ENCODE results near the gene THSD4. TPM values are rescaled to one million over a fixed set of nuclear protein-coding genes. Genes with fewer than 3 reads are reported as not detected.

THSD4 gene
- total and polyA plus RNA-seq, 2 of the 4 experiments (the other 2 are of a cell fraction), result 25.5 to 31.1 TPM

DNA sequence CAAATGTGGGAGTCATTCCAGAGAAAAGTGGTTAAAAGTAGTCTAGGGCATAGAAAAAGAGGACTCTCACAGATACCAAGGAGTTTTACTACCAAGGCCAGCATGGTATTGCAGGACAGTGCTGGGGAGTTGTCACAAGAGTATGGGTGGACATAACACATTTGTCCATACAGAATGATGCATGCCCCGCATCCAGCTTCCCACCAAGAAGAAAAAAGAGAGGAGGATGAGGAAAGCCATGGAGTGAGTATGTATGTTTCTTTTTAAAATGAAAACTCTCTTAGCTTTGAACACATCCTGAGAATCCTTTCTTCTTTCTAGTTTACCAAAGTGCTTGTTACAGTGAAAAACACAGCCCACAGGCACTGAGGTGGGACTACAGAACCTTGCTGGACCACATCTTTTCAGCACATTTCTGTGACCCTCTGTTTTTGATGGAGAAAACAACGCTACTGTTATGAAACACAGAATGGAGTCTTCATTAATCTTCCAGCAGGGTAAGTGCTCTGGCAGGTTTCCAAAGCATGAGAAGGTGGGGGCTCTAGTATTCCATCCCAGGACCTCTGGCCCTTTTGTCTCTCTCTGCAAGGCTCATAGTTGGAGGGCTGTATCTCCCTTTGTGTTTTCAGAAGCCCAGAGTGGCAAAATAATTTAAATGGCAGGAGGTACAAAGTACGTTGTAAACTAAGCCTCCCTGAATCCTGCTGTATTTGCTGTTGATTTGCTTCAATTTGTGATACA lies 707.8 kb downstream of the THSD4 start:
- 0 out of 2 replicates have a peak, but pooled peaks cover 1% of the 10 kb centered on the region for H3K4me1 ChIP-seq (ENCODE audit: control insufficient read depth, insufficient read depth, low read length)
- H3K18ac ChIP-seq (ENCODE audit: low read depth, low read length), result no peak overlapping the region
- no peak overlapping the region for H2AK9ac ChIP-seq (replicated peaks; ENCODE audit: low read depth, low read length, poor library complexity)
- in situ Hi-C loops (cut with MboI; ENCODE audit: low sequenced_read_pairs), result no loop called here
- H3K4me3 ChIP-seq (ENCODE audit: insufficient read depth, low read depth, low read length), result no peak overlapping the region
- dilution Hi-C loops (cut with HindIII; ENCODE audit: low sequenced_read_pairs, unreplicated experiment), result no loop called here
- no peak overlapping the region for H2AFZ ChIP-seq (replicated peaks; ENCODE audit: low read length, poor library complexity)
- no peak overlapping the region for H2AK5ac ChIP-seq (ENCODE audit: low read depth, low read length)
- TF ChIP-seq CHD1 (IDR thresholded peaks at IDR 0.05; ENCODE audit: low read depth, low read length), result no peak
- TF ChIP-seq, protein P1, sequence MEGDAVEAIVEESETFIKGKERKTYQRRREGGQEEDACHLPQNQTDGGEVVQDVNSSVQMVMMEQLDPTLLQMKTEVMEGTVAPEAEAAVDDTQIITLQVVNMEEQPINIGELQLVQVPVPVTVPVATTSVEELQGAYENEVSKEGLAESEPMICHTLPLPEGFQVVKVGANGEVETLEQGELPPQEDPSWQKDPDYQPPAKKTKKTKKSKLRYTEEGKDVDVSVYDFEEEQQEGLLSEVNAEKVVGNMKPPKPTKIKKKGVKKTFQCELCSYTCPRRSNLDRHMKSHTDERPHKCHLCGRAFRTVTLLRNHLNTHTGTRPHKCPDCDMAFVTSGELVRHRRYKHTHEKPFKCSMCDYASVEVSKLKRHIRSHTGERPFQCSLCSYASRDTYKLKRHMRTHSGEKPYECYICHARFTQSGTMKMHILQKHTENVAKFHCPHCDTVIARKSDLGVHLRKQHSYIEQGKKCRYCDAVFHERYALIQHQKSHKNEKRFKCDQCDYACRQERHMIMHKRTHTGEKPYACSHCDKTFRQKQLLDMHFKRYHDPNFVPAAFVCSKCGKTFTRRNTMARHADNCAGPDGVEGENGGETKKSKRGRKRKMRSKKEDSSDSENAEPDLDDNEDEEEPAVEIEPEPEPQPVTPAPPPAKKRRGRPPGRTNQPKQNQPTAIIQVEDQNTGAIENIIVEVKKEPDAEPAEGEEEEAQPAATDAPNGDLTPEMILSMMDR (conservative IDR thresholded peaks at IDR 0.05; ENCODE audit: low read depth, low read length), result no peak
- TF ChIP-seq CEBPB (IDR thresholded peaks at IDR 0.05; ENCODE audit: low read depth, low read length), result no peak
- TF ChIP-seq MXI1 (IDR thresholded peaks at IDR 0.05; ENCODE audit: borderline replicate concordance, low read depth, low read length), result no peak
- no peak for TF ChIP-seq RCOR1 (IDR thresholded peaks at IDR 0.05; ENCODE audit: insufficient replicate concordance, low read length)
- TF ChIP-seq, protein P2, sequence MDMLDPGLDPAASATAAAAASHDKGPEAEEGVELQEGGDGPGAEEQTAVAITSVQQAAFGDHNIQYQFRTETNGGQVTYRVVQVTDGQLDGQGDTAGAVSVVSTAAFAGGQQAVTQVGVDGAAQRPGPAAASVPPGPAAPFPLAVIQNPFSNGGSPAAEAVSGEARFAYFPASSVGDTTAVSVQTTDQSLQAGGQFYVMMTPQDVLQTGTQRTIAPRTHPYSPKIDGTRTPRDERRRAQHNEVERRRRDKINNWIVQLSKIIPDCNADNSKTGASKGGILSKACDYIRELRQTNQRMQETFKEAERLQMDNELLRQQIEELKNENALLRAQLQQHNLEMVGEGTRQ (IDR thresholded peaks at IDR 0.05; ENCODE audit: low read depth, low read length), result no peak
- TF ChIP-seq BHLHE40 (IDR thresholded peaks at IDR 0.05; ENCODE audit: low read depth, low read length), result no peak
- TF ChIP-seq MAZ (IDR thresholded peaks at IDR 0.05; ENCODE audit: borderline replicate concordance, low read depth, low read length), result no peak
- TF ChIP-seq, protein P3, sequence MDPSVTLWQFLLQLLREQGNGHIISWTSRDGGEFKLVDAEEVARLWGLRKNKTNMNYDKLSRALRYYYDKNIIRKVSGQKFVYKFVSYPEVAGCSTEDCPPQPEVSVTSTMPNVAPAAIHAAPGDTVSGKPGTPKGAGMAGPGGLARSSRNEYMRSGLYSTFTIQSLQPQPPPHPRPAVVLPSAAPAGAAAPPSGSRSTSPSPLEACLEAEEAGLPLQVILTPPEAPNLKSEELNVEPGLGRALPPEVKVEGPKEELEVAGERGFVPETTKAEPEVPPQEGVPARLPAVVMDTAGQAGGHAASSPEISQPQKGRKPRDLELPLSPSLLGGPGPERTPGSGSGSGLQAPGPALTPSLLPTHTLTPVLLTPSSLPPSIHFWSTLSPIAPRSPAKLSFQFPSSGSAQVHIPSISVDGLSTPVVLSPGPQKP (IDR thresholded peaks at IDR 0.05; ENCODE audit: borderline replicate concordance, low read depth, low read length), result no peak
- no peak for TF ChIP-seq NFE2L2 (IDR thresholded peaks at IDR 0.05; ENCODE audit: low read depth, low read length)
- TF ChIP-seq MAFK (IDR thresholded peaks at IDR 0.05; ENCODE audit: low read depth, low read length), result no peak
- no peak for TF ChIP-seq POLR2A (IDR thresholded peaks at IDR 0.05; ENCODE audit: low read depth, low read length)
- TF ChIP-seq SMC3 (IDR thresholded peaks at IDR 0.05; ENCODE audit: low read depth, low read length), result no peak
- TF ChIP-seq FOS (IDR thresholded peaks at IDR 0.05; ENCODE audit: low read depth, low read length), result no peak
- TF ChIP-seq RFX5 (IDR thresholded peaks at IDR 0.05; ENCODE audit: low read depth, low read length), result no peak
- TF ChIP-seq RAD21 (IDR thresholded peaks at IDR 0.05; ENCODE audit: low read length), result no peak
- no peak overlapping the region for H3K14ac ChIP-seq (replicated peaks; ENCODE audit: low read depth, low read length)
- intact Hi-C loops (cut with micrococcal nuclease), result no loop called here
- H3K23ac ChIP-seq (ENCODE audit: low read depth, low read length), result no peak overlapping the region
- H3K9ac ChIP-seq (ENCODE audit: low read depth, low read length), result no peak overlapping the region
- no peak overlapping the region for H3K56ac ChIP-seq (ENCODE audit: extremely low read depth, insufficient read depth, low read length)
- peaks cover 33% of the 10 kb centered on the region for H3K9me3 ChIP-seq (ENCODE audit: control insufficient read depth, insufficient read depth, low read length)
- ATAC-seq (ENCODE audit: low read depth) (no peak), DNase-seq (no peak)
- H3K27me3 ChIP-seq (ENCODE audit: control insufficient read depth, insufficient read depth, low read length), result no peaks in the 10 kb centered on the region
- H3K79me1 ChIP-seq (ENCODE audit: low read depth in 1 of 2, low read length in 2 of 2), result no peaks in the 10 kb centered on the region
- POLR2A ChIA-PET (ENCODE audit: unreplicated experiment), result no interaction called here
- H4K20me1 ChIP-seq (ENCODE audit: insufficient read depth, low read length), result no peaks in the 10 kb centered on the region
- no peak overlapping the region for H2BK120ac ChIP-seq (ENCODE audit: low read depth, low read length)
- peaks cover 37% of the 10 kb centered on the region for H3K36me3 ChIP-seq (ENCODE audit: control insufficient read depth, insufficient read depth, low read length)
- no CpG with 5 or more reads among the region's 3 CpGs for WGBS, 2 experiments (ENCODE audit: extremely low coverage in 2 of 2, insufficient read length in 1 of 2)
- H3K4ac ChIP-seq (ENCODE audit: low read depth, low read length), result no peak overlapping the region
- no peak overlapping the region for H2BK5ac ChIP-seq (ENCODE audit: low read depth, low read length, poor library complexity, severe bottlenecking)
- no peak overlapping the region for H2BK20ac ChIP-seq (ENCODE audit: low read depth, low read length)
- H4K5ac ChIP-seq (ENCODE audit: low read depth, low read length), result no peak overlapping the region
- no TSS peak for BruUV-seq (replicated peaks)
- H3K27ac ChIP-seq (ENCODE audit: insufficient read depth, low read length), result no peak overlapping the region
- H2BK15ac ChIP-seq (ENCODE audit: low read depth, low read length), result no peak overlapping the region
- CTCF ChIA-PET, result no interaction called here
- H3K9me1 ChIP-seq (ENCODE audit: insufficient read depth, low read length), result no peaks in the 10 kb centered on the region; the same call in 1 of the 2 replicates
- no peak overlapping the region for H4K8ac ChIP-seq (ENCODE audit: low read depth in 2 of 2, low read length in 2 of 2)
- no peak overlapping the region for H4K91ac ChIP-seq (ENCODE audit: insufficient read depth, low read depth, low read length)
- H3K4me2 ChIP-seq (ENCODE audit: low read depth, low read length), result no peak overlapping the region

Data from IMR-90 (cell line).